T-helper 9 cell (primary cell): ENCODE data around the gene PPP1R1B.

Experiments
- DNase-seq: peaks from one replicate; pipeline ENCODE4 v3.0.0-alpha.2; 2020

Gene PPP1R1B

DNA sequence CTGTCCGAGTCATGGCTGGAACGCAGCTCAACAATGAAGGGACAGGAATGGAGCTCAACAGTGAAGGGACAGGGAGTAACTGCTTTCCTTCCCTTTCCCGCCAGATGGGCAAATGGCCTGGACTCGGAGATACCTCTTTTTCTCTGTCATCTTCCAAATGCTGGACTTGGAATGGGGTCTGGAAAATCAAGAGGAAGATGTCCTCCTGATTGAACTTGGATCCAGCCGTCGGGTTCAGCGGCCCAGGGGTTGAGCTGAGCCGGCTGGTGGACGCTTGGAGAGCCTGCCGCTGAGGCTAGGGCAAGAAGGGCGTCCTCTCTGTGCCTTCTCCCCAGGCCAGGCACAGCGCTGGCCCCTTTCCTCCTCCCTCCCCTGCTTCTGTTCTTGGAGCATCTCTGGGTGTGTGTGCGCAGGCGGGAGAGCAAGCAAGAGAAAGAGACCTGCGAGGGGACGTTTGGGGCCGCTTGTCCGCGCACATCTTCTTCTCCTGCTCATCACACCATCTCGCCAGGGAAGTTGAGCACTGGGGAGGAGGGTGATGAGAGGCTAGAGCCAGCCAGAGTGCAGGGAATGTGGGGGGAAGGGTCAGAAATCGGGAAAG lies 25.7 kb upstream of the PPP1R1B start:
- DNase-seq: no peak

DNA sequence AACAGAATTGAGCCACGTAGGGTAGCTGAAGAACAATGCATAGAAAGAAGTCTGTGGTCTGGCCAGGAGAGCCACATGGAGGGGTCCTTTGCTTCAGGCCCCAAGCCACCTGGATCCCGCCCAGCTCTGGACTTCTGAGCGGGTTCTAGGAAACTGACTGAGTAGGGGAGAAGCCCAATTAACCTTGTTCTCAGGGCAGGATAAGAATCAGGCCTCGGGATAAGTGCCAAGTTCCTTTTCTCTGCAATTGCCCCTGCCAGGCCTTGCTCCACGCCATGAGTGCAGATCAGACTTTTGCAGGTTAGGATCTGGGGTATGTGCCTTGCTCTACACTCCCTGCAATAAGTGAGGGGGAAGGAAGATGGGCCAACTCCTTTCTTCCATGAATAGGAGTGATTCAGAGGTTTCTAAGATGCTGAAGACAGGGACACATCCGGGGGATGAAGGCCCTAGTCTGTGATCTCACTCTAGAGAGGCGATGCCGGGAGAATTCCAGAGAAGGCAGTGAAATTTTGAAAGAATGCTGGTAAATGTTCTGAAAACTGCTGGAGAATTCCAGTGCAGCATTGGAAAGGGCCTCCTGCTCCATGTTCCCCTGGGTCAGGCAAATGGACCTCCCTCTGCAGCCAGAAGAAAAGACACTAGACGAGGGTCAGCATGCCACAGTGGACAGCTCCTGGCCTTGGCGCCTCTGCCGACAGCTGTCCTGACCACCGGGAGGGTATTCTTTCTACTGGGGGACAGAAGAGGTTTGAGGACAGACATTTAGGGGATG lies 24.8 kb upstream of the PPP1R1B start:
- no peak for DNase-seq

DNA sequence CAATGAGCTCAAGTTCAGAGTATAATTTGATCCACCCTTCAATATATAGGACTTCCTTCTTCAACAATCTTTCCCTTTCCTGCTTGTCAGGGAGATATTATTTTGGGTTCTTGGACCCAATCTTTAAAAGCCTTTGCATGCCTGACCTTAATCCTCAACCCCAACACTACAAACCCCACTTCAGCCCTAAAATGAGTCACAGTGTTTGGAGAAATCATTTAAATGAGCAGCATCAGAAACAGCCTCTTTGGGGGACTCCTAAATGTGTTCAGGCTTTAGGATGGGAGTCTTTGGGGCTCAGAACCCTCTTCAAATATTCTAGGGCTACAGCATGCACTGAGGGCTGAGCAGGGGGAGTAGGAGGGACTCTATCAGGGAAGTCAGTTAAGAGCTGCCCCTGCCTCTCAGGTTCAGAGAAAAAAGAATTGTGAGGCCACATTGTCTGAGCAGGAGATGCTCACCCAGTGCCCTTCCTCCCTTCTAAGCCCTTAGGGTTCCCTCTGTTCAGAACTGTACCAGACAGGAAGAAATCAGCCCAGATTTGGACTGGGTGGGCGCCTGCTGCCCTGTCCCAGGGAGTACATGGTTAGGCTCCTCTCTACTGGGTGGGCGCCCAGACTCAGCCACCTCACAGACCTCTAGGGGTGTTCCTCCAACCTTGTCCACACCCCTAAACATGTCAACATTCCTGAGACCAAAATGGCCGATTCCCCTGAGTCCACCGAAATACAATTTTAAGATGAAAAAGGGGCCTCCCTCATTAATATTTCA lies 24.0 kb upstream of the PPP1R1B start:
- DNase-seq: no peak

DNA sequence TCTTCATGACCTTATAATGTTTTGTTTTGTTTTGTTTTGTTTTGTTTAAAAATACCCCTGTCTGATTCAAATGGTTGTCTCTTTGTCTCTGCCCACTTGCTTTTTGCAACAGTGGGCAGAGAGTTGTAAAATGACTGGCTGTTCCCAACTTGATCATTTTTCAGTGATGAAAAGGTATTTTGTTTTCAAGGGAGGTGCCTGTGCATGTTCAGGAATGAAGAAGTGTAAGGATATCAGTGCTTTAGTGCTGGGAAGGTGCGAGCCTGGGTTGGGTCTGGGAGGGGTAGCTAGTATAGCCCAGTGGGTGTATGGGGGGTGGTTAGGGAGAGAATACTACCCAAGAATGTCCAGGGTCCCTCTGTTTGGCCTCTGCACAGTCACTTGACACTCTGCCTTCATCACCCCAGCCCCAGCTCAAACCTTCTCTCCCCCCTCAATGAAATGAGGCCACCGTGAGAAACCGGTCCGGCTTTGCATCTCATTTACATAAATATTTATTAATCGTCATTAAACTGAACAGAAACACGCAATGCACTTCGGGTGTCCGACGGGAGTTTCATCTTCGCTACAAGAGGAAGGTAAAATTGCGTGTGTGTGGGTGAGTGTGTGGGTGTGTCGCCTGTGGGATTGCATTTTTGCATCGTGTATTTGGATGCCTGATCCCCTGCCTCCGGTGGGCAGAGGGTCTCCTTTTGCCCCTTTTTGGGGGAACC lies 23.3 kb upstream of the PPP1R1B start:
- DNase-seq: no peak

DNA sequence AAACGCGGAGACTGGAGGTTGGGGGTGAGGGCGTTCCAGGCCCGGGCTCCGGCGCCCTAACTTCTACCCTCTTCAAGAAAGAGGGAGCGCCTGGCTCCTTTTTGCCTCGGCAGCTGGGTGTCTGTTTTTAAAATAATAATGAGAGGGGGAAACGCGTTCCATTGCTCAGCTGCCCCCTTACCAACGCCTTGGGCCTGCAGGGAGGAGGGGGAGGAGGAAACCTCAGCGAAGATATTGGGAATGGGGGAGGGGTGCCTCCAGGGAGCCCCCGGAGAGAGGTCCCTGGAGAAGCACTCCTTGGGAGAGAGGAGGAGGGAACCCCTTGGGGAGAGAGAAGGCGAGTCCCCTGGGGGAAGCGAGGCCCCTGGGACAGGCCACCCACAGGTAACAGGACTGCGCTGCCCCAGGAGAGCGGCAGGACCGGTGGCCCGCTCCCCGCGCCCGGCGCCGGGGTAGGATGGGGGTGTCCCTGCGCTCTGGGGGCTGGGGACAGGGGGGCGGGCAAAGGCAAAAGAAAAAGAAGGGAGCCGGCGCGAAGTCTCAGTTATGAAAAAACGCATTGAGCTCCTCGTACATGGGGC lies 21.8 kb upstream of the PPP1R1B start:
- DNase-seq: no peak

DNA sequence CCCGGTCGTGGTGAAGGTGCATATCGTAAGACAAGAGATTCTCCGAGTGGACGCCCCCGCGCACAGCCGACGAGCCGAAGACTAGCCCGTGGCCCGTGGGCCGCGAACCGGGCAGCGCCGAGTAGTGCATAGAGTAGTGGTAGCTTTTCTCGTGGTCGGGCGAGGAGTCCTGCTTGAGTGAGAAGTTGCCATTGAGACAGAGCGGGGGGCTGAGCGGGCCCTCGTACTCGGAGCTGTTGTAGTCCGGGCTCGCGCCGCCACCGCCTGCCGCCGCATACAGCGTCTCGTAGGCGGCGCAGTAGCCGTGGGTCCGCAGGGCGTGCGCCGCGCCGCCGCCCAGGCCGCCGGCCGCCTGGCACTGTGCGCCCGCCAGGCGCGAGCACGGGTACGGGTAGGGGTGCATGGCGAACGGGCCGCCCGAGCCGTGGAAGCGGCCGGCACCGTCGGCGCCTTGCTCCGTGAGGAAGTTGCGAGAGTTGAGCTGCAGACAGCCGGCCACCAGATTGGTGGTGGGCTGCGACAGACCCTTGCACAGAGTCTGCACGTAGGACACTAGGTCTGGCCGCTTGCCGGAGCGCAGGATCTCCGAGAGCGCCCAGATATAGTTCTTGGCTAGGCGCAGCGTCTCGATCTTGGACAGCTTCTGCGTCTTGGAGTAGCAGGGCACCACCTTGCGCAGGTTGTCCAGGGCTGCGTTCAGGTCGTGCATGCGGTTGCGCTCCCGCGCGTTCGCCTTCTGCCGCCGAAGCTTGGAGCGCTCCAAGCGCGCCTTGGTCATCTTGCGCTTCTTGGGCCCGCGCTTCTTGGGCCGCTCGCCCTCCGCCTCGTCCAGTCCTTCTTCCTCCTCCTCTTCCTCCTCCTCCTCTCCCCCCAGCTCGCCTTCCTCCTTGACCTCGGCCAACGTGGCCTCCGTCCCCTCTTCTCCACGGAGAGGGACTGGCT lies 21.0 kb upstream of the PPP1R1B start:
- DNase-seq: no peak

DNA sequence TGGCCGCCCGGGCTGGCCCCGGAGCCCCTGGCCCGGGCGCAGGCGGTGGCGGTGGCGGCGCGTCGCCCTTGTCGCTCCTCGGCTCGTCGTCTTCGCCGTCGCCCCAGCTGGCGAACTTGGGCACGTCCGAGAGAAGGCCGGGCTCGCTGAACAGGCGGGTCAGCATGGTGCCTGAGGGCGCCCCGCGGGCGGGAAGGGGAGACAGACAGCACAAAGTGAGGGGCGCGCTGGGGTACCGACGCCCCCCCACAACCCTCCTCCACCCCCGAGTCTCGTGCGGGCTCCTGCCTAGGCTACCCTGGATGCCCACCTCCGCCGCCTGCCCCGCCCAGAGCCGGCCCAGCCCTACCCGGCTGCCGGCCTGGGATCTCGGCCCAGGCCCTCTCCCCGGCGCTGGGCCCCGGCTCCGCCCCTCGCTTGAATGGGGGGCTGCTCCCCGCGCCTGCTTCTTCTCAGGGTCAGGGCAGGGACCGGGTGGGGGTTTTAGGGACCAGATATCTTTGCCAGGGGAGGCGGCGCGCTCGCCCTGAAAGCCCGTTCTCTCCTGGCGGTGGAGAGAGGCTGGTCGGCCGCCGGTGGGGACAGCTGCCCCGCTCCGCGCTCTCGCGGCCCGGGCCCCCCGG lies 20.2 kb upstream of the PPP1R1B start:
- no peak for DNase-seq

DNA sequence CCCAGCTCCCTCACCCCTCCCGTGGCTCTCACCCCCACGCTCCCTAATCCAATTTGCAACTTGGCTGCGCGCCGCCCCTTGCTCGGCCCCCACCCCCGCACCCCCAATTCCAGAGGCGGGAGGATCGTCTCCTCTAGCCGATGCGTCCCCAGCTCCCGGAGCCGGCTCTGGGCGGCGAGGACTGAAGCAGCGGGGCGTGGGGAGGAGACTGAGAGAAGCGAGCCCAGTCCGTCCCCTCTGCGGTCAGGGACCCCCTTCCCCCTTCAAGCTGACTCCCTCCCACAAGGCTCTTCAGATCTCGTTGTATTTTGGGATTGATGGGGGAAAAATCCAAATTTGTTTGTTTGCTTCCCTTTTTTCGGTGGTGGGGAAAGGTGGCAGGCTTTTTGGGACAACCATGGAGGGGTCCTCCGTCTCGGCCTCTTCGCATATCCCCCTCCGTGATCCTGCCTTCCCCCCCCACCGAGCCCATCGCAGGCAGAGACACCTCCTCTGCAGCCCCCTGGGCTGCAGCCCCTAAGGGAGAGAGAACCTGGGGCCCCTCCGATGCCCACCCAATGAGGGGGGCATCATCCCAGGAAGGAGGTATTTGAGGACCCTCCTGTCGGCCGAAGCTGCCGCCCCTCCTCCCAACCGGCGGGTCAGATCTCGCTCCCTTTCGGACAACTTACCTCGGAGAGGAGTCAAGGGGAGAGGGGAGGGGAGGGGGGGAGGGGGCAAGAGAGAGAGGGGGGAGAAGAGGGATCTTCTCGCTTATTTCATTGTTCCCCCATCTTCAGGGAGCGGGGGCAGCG lies 19.5 kb upstream of the PPP1R1B start:
- DNase-seq: no peak

DNA sequence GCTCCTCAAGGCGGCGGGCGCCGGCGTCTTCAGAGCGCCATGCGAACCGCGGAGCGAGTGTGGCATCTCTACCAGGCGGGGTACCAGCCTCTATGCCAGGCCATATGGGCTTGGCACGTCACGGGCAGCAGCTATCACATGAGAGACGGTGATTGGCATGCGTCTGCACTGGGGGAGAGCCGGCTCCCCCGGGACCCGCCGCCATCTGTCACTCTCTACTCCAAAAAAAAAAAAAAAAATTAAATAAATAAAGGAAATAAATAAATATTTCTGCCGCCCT lies 19.0 kb upstream of the PPP1R1B start, which contains the start of gene NEUROD2:
TSS of gene NEUROD2 (minus strand) at position 70 of the 280 bp plus-strand sequence. CDS start 1,321 bp downstream, outside the sequence.
- no peak for DNase-seq

DNA sequence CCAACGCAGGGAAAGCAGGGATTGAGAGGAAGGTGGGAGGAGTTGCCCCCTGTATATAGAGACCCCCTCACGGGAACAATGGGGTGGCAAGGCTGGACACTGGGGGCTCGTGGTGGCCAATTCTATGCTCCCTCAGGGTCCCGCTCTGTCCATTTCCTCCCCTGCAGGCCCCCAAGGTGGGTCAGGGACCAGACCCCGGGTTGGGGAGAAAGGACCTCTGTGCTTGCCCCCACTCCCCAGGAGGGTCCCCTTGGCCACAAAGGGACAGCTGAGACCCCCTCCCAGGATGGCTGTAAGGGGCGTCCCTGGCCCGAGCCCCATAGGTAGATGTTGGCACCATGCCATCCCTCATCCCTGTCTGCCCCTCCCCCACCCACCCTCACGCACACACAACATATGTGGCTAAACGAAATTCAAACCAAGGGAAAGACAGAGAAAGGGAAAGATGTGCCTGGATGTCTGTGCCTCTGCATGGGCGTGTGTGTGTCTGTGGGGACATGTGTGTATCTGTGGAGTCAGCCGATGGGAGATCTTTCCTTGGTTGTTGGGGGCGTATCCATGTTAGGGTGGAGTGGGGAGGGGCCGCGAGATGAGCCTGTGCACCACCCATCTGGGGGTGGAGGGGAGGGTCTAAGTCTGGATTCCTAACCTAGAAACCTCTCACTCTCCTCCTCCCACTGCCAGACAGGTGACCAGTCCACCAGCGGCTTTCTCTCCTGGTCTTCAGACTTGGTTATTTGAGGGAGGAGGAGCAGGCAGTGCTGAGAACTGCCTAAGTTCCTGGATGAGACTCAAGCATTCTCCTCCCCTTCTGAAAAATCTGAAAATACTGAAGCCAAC lies 18.4 kb upstream of the PPP1R1B start:
- DNase-seq: no peak

DNA sequence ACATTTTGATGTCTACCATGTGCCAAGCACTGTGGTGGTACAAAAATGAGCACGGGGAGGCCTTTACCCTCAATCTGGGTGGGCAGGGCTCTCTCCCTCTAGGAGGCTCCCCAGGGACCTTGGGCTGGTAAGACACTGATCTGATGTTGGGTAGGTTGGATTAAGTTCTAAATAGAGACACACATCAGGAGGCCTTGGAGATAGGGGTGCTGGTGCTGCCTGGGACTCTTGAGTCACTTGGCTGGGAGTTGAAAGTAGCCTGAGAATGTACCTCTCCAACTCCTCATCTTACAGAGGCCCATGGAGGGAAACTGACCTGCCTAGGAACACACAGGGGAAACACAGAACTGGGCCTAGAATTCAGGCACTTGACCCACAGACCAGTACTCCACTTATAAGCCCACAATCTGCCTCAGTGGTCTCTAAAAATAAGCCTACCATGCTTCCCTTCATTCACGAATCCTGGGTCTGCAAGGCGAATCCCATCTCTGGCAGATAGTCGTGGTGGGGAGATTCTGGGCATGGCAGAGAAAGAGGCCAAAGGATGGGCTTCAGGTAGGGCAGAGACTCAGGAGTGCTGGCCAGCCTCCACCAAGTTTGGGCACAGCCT lies 17.2 kb upstream of the PPP1R1B start:
- no peak for DNase-seq

DNA sequence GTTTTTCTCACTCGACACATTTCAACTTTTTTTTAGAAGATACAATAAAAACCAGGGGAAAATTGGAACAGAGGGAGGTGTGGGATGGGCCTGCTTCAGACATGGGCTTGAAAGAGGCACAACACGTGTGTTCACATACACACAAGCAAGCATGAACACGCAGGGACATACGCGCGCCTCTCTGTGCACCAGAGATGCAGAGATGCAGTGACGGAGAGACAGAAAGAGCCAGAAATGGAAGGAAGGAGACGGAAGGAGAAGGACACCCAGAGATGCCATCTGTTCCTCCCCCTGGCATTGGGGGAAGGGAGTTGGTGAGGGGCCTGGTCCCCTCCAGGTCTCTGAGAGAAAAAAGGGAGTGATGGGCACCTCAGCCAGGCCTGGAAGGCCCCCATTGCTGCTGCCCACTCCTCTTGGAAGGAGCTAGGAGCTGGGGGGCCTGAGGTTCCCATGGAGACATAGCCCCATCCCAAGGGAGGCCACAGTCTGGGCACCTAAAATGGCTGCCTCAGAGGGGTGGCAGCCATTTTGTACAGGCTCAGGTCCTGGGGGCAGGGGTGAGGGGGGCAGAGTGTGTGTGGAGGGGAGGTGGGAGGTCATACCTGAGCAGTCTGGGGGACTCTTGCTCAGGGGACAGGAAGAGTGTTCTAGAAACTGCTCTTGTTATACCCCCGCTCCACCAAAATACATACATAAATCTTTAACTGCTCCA lies 15.2 kb upstream of the PPP1R1B start:
- DNase-seq: no peak

DNA sequence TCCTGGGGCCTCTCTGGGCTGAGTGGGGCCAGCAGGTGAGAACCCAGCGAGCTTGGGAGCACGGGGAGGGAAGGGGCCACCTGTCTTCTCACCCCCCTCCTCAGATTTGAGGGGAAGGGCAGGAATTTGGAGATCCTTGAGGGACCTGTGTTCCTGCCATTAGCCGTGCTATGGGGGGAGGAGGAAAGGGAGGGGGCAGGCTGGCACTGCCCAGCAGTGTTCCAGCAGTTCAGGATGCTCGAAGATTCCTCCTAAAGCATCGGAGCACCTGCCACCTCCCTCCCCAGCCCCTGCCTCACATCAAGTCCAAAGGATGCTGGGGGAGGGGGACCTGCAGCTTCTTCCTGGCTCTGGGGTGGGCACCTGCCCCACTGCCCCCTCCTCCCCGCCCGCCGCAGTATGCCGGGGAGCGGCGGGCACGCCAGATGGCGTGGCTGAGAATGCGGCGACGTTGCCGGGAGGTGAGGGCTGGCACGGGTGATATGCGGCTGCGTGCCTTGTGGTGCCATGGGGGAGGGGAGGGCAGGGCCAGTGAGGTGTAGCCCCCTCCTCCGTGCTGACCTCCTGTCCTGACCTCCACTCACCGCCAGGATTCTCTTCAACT lies 14.4 kb upstream of the PPP1R1B start:
- no peak for DNase-seq

DNA sequence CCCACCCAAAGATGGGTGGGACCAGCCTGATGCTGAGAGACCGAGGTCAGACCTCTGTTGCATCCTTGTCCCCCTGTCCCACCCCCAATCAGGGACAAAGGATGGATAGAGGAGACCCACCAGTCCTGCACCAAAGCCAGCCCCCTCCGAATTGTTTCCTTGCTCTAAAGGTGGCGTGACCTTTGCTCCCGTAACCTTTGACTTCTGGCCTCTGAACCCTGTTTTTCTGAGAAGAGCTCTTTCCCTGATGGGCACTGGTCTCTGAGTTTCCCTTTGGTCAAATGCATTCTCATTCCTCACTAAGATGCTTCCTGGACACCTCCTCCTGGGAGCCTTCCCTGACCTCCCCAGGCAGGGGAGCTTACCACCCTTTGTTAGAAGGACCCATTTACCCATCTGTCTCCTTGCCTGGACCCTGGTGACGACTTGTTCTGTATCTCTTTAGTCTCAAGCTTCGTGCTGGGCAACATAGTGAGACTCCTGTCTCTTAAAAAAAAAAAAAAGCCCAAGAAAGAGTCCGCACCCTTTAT lies 13.8 kb upstream of the PPP1R1B start:
- no peak for DNase-seq

DNA sequence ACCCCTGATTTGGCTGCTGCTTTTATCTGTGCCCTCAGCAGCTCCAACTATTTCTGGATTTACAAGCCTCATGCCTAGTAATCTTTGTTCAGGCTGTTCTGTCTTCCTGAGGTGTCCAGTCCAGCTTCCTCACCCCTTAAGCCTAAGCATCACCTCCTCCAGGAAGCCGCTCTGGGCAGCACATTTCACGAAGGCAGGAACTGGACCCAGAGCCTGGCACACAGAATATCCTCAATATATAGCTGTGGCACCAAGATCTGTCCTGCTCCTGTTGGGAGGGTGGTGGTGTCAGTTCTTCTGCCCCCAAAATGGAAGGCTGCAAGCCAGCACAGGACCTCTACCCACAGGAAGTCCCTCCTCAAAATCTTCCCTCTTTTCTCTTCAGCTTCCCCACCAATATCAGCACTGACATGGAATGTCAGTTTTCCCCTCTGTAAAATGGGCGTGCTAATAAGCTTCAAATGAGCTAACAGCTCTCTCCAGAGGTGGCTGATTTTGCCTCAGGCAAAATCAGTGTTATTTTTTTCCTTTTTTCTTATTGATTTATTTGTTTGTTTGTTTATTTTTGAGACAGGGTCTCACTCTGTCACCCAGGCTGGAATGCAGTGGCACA lies 12.1 kb upstream of the PPP1R1B start:
- DNase-seq: no peak

DNA sequence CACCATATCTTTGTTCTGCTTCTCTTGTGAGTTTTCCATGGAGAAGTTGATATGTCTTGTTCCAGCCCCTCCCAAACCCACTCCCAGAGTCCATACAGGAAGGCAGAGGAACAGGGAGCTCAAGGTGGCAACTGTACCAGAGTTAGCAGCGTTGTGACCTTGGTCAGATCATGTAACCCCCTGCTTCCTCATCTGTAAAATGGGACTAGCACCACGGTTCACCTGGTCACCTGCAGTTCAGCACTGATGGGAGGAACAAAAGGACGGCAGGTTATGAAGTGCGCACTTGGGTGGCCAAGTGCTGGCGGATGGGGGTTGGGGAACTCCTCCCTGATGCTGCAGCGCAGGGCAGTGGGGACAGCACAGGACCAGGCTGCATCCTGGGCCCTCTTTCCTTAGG lies 11.3 kb upstream of the PPP1R1B start:
- no peak for DNase-seq

DNA sequence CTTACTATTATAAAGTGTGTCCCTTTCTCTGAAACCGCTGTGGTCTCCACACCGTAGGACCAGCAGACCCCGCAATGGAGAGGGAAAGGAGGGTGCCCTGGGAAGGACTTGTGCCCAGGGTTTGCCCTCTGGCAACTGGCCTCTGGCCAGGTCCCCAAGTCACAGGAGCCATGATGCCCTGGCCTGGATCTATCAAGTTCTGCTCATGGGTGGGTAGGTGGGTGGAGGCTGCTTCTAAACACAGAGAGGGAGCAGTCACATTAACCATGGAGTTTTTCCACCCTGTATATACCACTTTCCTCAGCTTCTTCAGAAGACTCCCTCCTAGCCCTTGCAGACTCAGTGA lies 9.7 kb upstream of the PPP1R1B start:
- DNase-seq: no peak
